Stomach (tissue), 9 donors: ENCODE measurements around the gene STAT4. TPM values are rescaled to one million over a fixed set of nuclear protein-coding genes. Genes with fewer than 3 reads are reported as not detected.

Source experiments
- DNase-seq, 2 donors: peaks; one replicate each; pipeline versions ENCODE4 v3.0.0 to v3.0.0-alpha.2; 2013 to 2019
- H3K27ac ChIP-seq, 5 donors: fragments of 200-600 bp in 4 of 5; sonication (generic) in 4 of 5; one replicate each; pipeline ENCODE4 v1.5.1; 2013 to 2019; ENCODE audit warnings: mild to moderate bottlenecking in 1 of 5, moderate library complexity in 1 of 5
- H3K27me3 ChIP-seq, 3 donors: fragments of 200-600 bp; sonication (generic); one replicate each; pipeline ENCODE4 v1.5.1; 2017 to 2019; ENCODE audit warnings: mixed run types in 1 of 3
- H3K36me3 ChIP-seq, 4 donors: fragments of 200-600 bp; sonication (generic); 1 replicate in 3 of 4; 2 replicates in 1 of 4; pipeline ENCODE4 v1.5.1; 2016 to 2019
- H3K4me1 ChIP-seq, 4 donors: fragments of 200-600 bp; sonication (generic); one replicate each; pipeline ENCODE4 v1.5.1; 2016 to 2019
- H3K4me3 ChIP-seq, 4 donors: fragments of 200-600 bp; sonication (generic) in 3 of 4; one replicate each; pipeline ENCODE4 v1.5.1; 2016 to 2019; ENCODE audit warnings: mild to moderate bottlenecking in 1 of 4
- H3K9me3 ChIP-seq, 4 donors: fragments of 200-600 bp; sonication (generic); one replicate each; pipeline ENCODE4 v1.5.1; 2016 to 2019
- EP300 ChIP-seq: sonication (generic); formaldehyde crosslinking; IDR thresholded peaks from one replicate; pipeline ENCODE4 v1.6.1; 2017; ENCODE audit warnings: antibody characterized with exemption
- POLR2A ChIP-seq, 4 donors: fragments of 450-650 bp; IDR thresholded peaks; one replicate each; pipeline ENCODE4 v1.6.1; 2016; ENCODE audit warnings: antibody characterized with exemption in 4 of 4, control low read depth in 2 of 4, mild to moderate bottlenecking in 1 of 4, moderate library complexity in 1 of 4
- POLR2AphosphoS5 ChIP-seq, 3 donors: sonication (generic); formaldehyde crosslinking; IDR thresholded peaks; one replicate each; pipeline ENCODE4 v1.6.1; 2016; ENCODE audit warnings: antibody characterized with exemption in 3 of 3
- WGBS, 5 donors: extraction: QIAGEN DNeasy Blood & Tissue Kit in 3 of 5; methylation state at CpG; one replicate each; pipeline versions ENCODE4 v1.1.5 to v1.1.7; 2013 to 2018; 5-methylcytosine and 5-hydroxymethylcytosine counted together
- intact Hi-C: fragments of 100-400 bp; cut with DNase I; formaldehyde crosslinking; loops from one replicate; pipeline ENCODE4 v1.15.1; 2023; ENCODE audit warnings: low total_unique reads
- polyA plus RNA-seq, 3 donors: library from polyadenylated mRNA; stranded (reverse); fragments of 200-250 nt; gene quantifications; one replicate each; pipeline ENCODE4 v1.2.3, GENCODE V29; 2013
- total RNA-seq, 5 donors: library from RNA; depleted of rRNA; stranded (reverse); fragments of >200 nt; gene quantifications; one replicate each; pipeline versions ENCODE4 v1.1.0 to v1.2.3, GENCODE V29; 2014 to 2016
- TF ChIP-seq, protein P1 (sequence below), 7 experiments: fragments of 450-650 bp in 4 of 7; fragments of 200-600 bp in 3 of 7; sonication (generic) in 3 of 7; IDR thresholded peaks; one replicate each; pipeline ENCODE4 v1.5.1; 2016 to 2019; ENCODE audit warnings: antibody characterized with exemption in 7 of 7, control low read depth in 2 of 7, mild to moderate bottlenecking in 1 of 7
- donor health status: healthy with polysubstance abuse.
- donor health status: Bipolar disorder and iron deficiency.
- donor health status: healthy.

The STAT4 gene
- total and polyA plus RNA-seq, 8 donors, result 0.75 to 21.4 (median 3.8) TPM

DNA sequence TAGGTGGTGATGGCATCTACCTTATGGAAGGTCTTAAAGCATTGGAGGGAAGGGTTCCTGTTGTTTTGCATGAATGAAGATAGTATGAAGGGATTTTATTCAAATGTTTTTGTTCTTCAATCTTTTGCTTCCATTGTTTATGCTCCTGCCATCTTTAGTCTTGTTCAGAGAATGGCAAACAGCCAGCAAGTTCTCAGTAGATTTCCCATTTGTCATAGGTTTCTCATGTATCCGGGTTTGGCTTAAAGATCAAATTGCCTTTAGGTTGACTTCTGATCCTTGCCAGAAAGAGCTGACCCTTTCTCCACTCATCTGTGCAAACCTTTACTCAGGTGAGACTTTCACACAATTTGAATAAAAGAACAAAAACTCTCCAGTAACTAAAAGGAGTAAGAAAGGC lies 44.2 kb upstream of the STAT4 start:
- DNase-seq, result no peak
- WGBS, 5 donors, result 54 to 80% (median 63%) methylated on average over 1 of the region's 1 CpG
- H3K4me1 ChIP-seq, result no peaks in the 10 kb centered on the region
- no peaks in the 10 kb centered on the region for H3K36me3 ChIP-seq
- H3K9me3 ChIP-seq, result peaks cover 0 to 5% (median 0%) of the 10 kb centered on the region in 4 donors
- H3K4me3 ChIP-seq, result no peak overlapping the region
- no peaks in the 10 kb centered on the region for H3K27me3 ChIP-seq
- peak overlapping the region in 1 of 5 donors; percentile 49 for H3K27ac ChIP-seq
- TF ChIP-seq EP300, result no peak
- TF ChIP-seq POLR2AphosphoS5 (IDR thresholded peaks at IDR 0.05), result no peak
- TF ChIP-seq POLR2A (IDR thresholded peaks at IDR 0.05), result no peak
- TF ChIP-seq, protein P1, sequence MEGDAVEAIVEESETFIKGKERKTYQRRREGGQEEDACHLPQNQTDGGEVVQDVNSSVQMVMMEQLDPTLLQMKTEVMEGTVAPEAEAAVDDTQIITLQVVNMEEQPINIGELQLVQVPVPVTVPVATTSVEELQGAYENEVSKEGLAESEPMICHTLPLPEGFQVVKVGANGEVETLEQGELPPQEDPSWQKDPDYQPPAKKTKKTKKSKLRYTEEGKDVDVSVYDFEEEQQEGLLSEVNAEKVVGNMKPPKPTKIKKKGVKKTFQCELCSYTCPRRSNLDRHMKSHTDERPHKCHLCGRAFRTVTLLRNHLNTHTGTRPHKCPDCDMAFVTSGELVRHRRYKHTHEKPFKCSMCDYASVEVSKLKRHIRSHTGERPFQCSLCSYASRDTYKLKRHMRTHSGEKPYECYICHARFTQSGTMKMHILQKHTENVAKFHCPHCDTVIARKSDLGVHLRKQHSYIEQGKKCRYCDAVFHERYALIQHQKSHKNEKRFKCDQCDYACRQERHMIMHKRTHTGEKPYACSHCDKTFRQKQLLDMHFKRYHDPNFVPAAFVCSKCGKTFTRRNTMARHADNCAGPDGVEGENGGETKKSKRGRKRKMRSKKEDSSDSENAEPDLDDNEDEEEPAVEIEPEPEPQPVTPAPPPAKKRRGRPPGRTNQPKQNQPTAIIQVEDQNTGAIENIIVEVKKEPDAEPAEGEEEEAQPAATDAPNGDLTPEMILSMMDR (IDR thresholded peaks at IDR 0.05), result no peak
- intact Hi-C loops, result no loop called here

DNA sequence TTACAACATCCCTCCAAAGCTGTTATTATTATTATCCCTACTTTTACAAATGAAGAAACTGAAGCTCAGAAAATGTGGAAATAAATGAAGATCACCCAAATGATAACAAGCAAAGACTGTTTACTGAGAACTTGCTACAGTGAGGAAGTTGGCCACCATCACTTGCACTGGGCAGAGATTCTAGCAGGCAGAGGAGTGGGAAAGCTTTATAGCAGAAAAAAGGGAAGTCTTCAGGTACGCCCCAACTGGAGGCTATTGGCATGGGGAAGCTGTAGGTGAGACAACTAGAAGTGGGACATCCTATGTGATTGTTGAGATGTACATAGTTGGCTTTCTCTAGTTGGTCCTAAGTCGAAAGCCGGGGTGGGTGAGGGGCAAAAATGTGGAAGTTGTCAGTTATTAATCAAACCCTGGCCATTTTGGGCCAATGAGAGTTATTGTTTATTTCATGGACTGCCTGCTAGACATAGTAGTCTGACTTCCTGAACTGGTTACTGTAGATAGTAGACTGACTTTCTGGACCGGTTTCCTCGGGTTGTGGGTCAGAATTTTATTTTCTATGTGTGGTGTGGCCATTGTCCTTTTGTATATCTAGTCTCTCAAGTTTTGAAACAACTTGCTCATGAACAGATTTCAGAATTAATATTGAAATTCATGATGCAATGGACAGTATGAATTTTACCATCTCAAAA lies 40.2 kb upstream of the STAT4 start:
- H3K36me3 ChIP-seq, result no peaks in the 10 kb centered on the region
- H3K27me3 ChIP-seq, result no peaks in the 10 kb centered on the region
- DNase-seq, result no peak
- no peaks in the 10 kb centered on the region for H3K4me1 ChIP-seq
- no peak overlapping the region for H3K27ac ChIP-seq
- H3K9me3 ChIP-seq, result no peaks in the 10 kb centered on the region
- no peak for TF ChIP-seq POLR2A (IDR thresholded peaks at IDR 0.05)
- no peak overlapping the region for H3K4me3 ChIP-seq
- WGBS, 5 donors, result 92 to 97% (median 96%) methylated on average over 5 of the region's 5 CpGs
- intact Hi-C loops, result no loop called here

DNA sequence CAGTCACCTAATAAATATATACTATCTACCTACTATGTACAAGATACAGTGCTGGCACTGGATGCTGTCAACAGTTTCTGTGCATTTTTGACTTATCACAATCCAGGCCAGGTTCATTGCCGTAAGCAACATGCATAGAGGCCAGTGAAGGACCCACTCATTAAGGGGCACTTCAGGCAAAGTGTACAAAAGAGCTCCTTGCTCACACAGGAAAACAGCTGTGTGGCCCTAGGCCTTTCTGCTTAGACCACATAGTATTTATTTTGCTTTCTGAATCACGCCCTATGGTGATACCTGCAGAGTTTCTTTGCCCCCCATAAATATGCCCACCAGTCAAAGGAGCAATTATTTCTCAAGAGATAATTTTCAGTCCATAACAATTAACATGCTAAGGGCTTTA lies 39.6 kb upstream of the STAT4 start:
- 93 to 98% (median 96%) methylated on average over 2 of the region's 2 CpGs for WGBS, 5 donors

DNA sequence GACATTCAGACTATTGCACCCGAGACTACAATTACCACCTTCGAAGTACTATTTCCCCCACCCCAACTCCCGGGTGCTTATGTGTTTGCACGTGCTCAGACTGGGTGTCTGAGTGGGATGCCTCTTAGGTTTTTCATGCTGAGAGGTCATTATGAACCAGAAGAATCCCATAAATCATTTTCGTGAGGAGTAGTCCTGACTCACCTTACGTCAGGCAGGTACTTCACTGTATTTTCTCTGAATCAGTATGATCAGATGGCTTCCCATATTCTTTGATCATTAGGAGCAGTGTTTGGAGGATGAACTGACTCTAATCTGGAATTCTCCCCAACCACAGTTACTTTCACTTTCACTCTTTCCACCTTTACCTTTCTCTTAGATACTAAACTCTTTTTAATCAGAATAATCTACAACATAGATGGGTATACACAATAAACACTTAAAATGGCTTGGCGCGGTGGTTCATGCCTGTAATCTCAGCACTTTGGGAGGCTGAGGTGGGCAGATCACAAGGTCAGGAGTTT lies 38.4 kb upstream of the STAT4 start:
- TF ChIP-seq POLR2A (IDR thresholded peaks at IDR 0.05) (no peak), EP300 (no peak), POLR2AphosphoS5 (IDR thresholded peaks at IDR 0.05) (no peak)
- TF ChIP-seq, protein P1 (IDR thresholded peaks at IDR 0.05), result no peak
- WGBS, 5 donors, result 90 to 94% (median 92%) methylated on average over 8 of the region's 8 CpGs
- intact Hi-C loops, result no loop called here

More for the DNA sequence above, 39.6 kb upstream of the STAT4 start:
- DNase-seq, result no peak
- intact Hi-C loops, result no loop called here
- H3K9me3 ChIP-seq, result no peaks in the 10 kb centered on the region
- no peaks in the 10 kb centered on the region for H3K4me1 ChIP-seq
- no peaks in the 10 kb centered on the region for H3K27me3 ChIP-seq
- no peak overlapping the region for H3K4me3 ChIP-seq
- no peak overlapping the region for H3K27ac ChIP-seq
- no peaks in the 10 kb centered on the region for H3K36me3 ChIP-seq
- no peak for TF ChIP-seq POLR2A (IDR thresholded peaks at IDR 0.05)
- no peak for TF ChIP-seq POLR2AphosphoS5 (IDR thresholded peaks at IDR 0.05)
- TF ChIP-seq, protein P1 (IDR thresholded peaks at IDR 0.05), result no peak
- no peak for TF ChIP-seq EP300

DNA sequence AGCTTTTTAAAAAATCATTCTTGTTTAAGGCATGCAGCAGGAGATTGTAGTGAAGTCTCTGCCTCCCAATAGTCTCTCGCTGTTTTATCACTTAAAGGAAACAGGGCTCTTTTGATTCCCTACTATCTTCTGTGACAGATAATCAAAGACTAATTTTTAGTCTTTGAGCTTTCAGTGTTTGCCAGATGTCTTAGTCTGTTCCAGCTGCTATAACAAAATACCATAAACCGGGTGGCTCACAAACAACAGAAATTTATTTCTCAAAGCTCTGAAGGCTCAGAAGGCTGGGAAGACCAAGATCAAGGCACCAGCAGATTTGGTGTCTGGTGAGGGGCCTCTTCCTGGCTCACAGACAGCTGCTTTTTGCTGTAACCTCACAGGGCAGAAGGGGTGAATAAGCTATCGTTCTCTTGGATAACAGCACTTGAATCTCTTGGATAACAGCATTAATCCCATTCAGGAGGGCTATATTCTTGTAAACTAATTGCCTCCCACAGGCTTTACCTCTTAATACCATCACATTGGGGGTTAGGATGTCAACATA lies 37.8 kb upstream of the STAT4 start:
- WGBS, 5 donors, result 79 to 88% (median 87%) methylated on average over 3 of the region's 3 CpGs
- no peak overlapping the region for H3K27ac ChIP-seq
- TF ChIP-seq EP300 (no peak), POLR2A (IDR thresholded peaks at IDR 0.05) (no peak), POLR2AphosphoS5 (IDR thresholded peaks at IDR 0.05) (no peak)
- TF ChIP-seq, protein P1 (IDR thresholded peaks at IDR 0.05), result no peak
- no peak for DNase-seq
- intact Hi-C loops, result no loop called here
- no peaks in the 10 kb centered on the region for H3K36me3 ChIP-seq
- no peak overlapping the region for H3K4me3 ChIP-seq
- no peaks in the 10 kb centered on the region for H3K4me1 ChIP-seq
- no peaks in the 10 kb centered on the region for H3K27me3 ChIP-seq
- no peaks in the 10 kb centered on the region for H3K9me3 ChIP-seq

More for the DNA sequence above, 38.4 kb upstream of the STAT4 start:
- Histone ChIP-seq H3K4me3 (no peak overlapping the region), H3K9me3 (no peaks in the 10 kb centered on the region), H3K36me3 (no peaks in the 10 kb centered on the region), H3K27me3 (no peaks in the 10 kb centered on the region), H3K4me1 (no peaks in the 10 kb centered on the region), H3K27ac (no peak overlapping the region)
- DNase-seq, result no peak
